Endothelial cell of umbilical vein (primary cell): ENCODE data around the gene CPLX1. TPM values are rescaled to one million over a fixed set of nuclear protein-coding genes. Genes with fewer than 3 reads are reported as not detected.

Experiments used
- BruUV-seq: library from RNA; stranded (reverse); fragments of 400-500 nt; replicated peaks from 2 replicates; lab custom pipeline; 2021; lab: Mats Ljungman, UMichigan
- CTCF ChIA-PET: fragments of 300-600, 350-600 bp; sonication (Branson Sonifier 250); formaldehyde crosslinking; loops from one replicate; lab custom pipeline; 2021; ENCODE audit warnings: antibody characterized with exemption, inconsistent platforms; lab: Charles Lee
- POLR2A ChIA-PET: fragments of 300-600, 350-600 bp; sonication (Branson Sonifier 250); formaldehyde crosslinking; loops from one replicate; lab custom pipeline; 2021; ENCODE audit warnings: antibody characterized with exemption, inconsistent platforms; lab: Charles Lee
- DNase-seq: peaks from one replicate; pipeline ENCODE4 v3.0.0-alpha.2; 2011; ENCODE audit warnings: low read depth, low spot score
- FAIRE-seq: peaks from 2 replicates; lab custom pipeline; 2011; peaks lifted over from hg19 to GRCh38; lab: Jason Lieb, UNC
- H2AFZ ChIP-seq: 2 replicates; pipeline ENCODE4 v1.6.0; 2012; ENCODE audit warnings: low read depth, low read length, control low read depth, inconsistent platforms
- H3K27ac ChIP-seq: 2 replicates; pipeline ENCODE4 v1.5.1; 2011; ENCODE audit warnings: low read depth, mild to moderate bottlenecking, control low read depth, low read length, moderate library complexity; ENCODE audit not compliant: insufficient read depth
- H3K27me3 ChIP-seq, 2 experiments: 2 replicates each; pipeline versions ENCODE4 v1.6.0 to v1.6.1; 2011; ENCODE audit warnings: low read length in 2 of 2, mixed read lengths in 1 of 2; ENCODE audit not compliant: control insufficient read depth in 2 of 2, insufficient read depth in 2 of 2
- H3K36me3 ChIP-seq, 2 experiments: 2 replicates in 1 of 2; 3 replicates in 1 of 2; pipeline ENCODE4 v1.5.1; 2011; ENCODE audit warnings: low read length in 2 of 2, mild to moderate bottlenecking in 1 of 2, moderate library complexity in 1 of 2; ENCODE audit not compliant: control insufficient read depth in 2 of 2, insufficient read depth in 2 of 2; ENCODE audit errors: extremely low read depth in 1 of 2
- H3K4me1 ChIP-seq: 3 replicates; pipeline ENCODE4 v1.5.1; 2011; ENCODE audit warnings: mild to moderate bottlenecking, low read length; ENCODE audit not compliant: control insufficient read depth, insufficient read depth; ENCODE audit errors: extremely low read depth
- H3K4me2 ChIP-seq: 2 replicates; pipeline ENCODE4 v1.6.1; 2011; ENCODE audit warnings: low read length, control low read depth, mixed read lengths; ENCODE audit not compliant: insufficient read depth
- H3K4me3 ChIP-seq, 3 experiments: fragments of 200-600 bp in 1 of 3; sonication (generic), shearing (Covaris generic) in 1 of 3; replicated peaks in 1 of 3; 2 replicates each; pipeline ENCODE4 v1.5.1; 2011 to 2016; ENCODE audit warnings: control low read depth in 3 of 3, low read length in 3 of 3, mild to moderate bottlenecking in 2 of 3, inconsistent platforms in 1 of 3, low read depth in 1 of 3, moderate library complexity in 1 of 3; ENCODE audit not compliant: insufficient read depth in 1 of 3
- H3K79me2 ChIP-seq: 2 replicates; pipeline ENCODE4 v1.6.0; 2012; ENCODE audit warnings: low read length, inconsistent platforms; ENCODE audit not compliant: control insufficient read depth, insufficient read depth
- H3K9ac ChIP-seq: replicated peaks from 2 replicates; pipeline ENCODE3; 2011; ENCODE audit warnings: low read length, control low read depth; ENCODE audit not compliant: insufficient read depth; ENCODE audit errors: extremely low read depth
- H3K9me1 ChIP-seq: replicated peaks from 3 replicates; pipeline ENCODE4 v1.6.0; 2011; ENCODE audit warnings: mild to moderate bottlenecking, low read length; ENCODE audit not compliant: control insufficient read depth, insufficient read depth; ENCODE audit errors: extremely low read depth
- H3K9me3 ChIP-seq: replicated peaks from 2 replicates; pipeline ENCODE4 v1.5.1; 2012; ENCODE audit warnings: low read length, inconsistent platforms; ENCODE audit not compliant: control insufficient read depth, insufficient read depth
- H4K20me1 ChIP-seq: replicated peaks from 2 replicates; pipeline ENCODE3; 2011; ENCODE audit warnings: mild to moderate bottlenecking, low read length; ENCODE audit not compliant: control insufficient read depth, insufficient read depth; ENCODE audit errors: extremely low read depth
- EZH2 ChIP-seq: IDR thresholded peaks from 2 replicates; pipeline ENCODE4 v1.6.1; 2012; ENCODE audit warnings: borderline replicate concordance, low read depth, mild to moderate bottlenecking, moderate library complexity, low read length, inconsistent platforms; ENCODE audit not compliant: severe bottlenecking
- FOS ChIP-seq: IDR thresholded peaks from 2 replicates; pipeline ENCODE4 v1.6.1; 2011; ENCODE audit warnings: mild to moderate bottlenecking, low read length, moderate library complexity, borderline replicate concordance; ENCODE audit not compliant: insufficient read depth
- GATA2 ChIP-seq: IDR thresholded peaks from 2 replicates; pipeline ENCODE4 v1.7.0; 2011; ENCODE audit warnings: low read depth, mild to moderate bottlenecking, moderate library complexity, mixed read lengths, low read length; ENCODE audit not compliant: insufficient read length, insufficient read depth
- JUN ChIP-seq: IDR thresholded peaks from 2 replicates; pipeline ENCODE4 v1.6.1; 2011; ENCODE audit warnings: borderline replicate concordance, low read depth; ENCODE audit not compliant: insufficient read length, insufficient read depth
- MYC ChIP-seq: IDR thresholded peaks from one replicate; pipeline ENCODE4 v1.6.1; 2011; ENCODE audit warnings: mild to moderate bottlenecking, low read depth, low read length
- POLR2A ChIP-seq: IDR thresholded peaks from 2 replicates; pipeline ENCODE4 v1.6.1; 2012; ENCODE audit warnings: low read depth, mild to moderate bottlenecking, control low read depth, low read length
- POLR2AphosphoS5 ChIP-seq: IDR thresholded peaks from 2 replicates; pipeline ENCODE4 v1.6.1; 2012; ENCODE audit warnings: low read depth, mild to moderate bottlenecking, control low read depth, low read length, moderate library complexity; ENCODE audit not compliant: insufficient read depth
- dilution Hi-C: fragments of 300-500 bp; cut with MboI; formaldehyde crosslinking; loops from one replicate; pipeline ENCODE4 v1.15.0; 2019; ENCODE audit warnings: low sequenced_read_pairs; ENCODE audit not compliant: extremely low pct_ligation_motif_present
- intact Hi-C: fragments of 100-400 bp; cut with micrococcal nuclease; formaldehyde crosslinking; loops from one replicate; pipeline ENCODE4 v1.10.0; 2022
- polyA plus RNA-seq, 4 experiments: library from polyadenylated mRNA; depleted of rRNA in 3 of 4; stranded (reverse) in 3 of 4; unstranded in 1 of 4; fragments of >200 nt; gene quantifications; 2 replicates each; pipeline versions ENCODE4 v1.2.1 to v1.2.3, GENCODE V29; 2011 to 2012; ENCODE audit warnings: missing spikeins in 1 of 4
- total RNA-seq: library from RNA; stranded (reverse); gene quantifications from 2 replicates; pipeline ENCODE4 v1.2.3, GENCODE V29; 2021
- TF ChIP-seq, protein P1 (sequence below): IDR thresholded peaks from 2 replicates; pipeline ENCODE4 v1.6.1; 2011; ENCODE audit not compliant: insufficient read depth, insufficient read length
- TF ChIP-seq, protein P2 (sequence below), 2 donors: IDR thresholded peaks; 1 replicate in 1 of 2; 2 replicates in 1 of 2; pipeline ENCODE4 v1.5.1; 2011; ENCODE audit warnings: low read length in 2 of 2, mild to moderate bottlenecking in 2 of 2, moderate library complexity in 2 of 2, control low read depth in 1 of 2, inconsistent platforms in 1 of 2, low read depth in 1 of 2; ENCODE audit not compliant: insufficient read depth in 1 of 2; ENCODE audit errors: extremely low read depth in 1 of 2

The CPLX1 gene
- total and polyA plus RNA-seq, 2 donors (not counting 3 experiments of a cell fraction or from before 2014, with no cell fraction given), result 1.0 to 1.8 TPM

DNA sequence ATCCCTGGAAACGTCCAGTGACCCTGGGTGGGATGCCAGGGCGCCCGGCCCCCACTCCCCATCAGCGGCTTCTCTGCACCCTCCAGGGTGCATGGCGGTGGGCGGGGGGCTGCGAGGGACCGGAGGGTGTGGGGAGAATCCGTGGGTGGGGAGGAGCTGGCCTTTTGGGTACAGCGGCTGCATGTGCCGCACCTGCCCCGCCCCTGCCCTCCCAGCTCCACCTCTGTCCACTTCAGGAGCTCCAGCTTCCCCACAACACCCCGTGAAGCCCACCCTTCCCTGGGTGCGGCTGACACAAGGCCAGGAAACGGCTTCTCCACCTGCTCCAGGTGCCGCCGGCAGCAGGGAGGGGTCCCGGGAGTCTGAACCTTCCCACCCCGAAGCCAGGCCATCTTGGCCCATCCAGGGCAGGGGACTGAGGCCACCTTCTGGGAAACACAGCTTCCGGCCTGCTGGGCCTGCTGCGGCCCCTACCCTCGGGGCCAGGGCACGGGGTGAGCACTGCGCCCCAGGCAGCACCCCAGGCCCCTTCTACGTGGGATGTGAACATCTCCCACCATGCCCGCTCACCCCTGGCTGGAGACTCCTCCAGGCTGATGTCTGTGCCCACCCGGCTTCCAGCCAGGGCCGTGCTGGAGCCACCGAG, 34.6 kb downstream of the CPLX1 start:
- H3K79me2 ChIP-seq, result no peaks in the 10 kb centered on the region
- no TSS peak for BruUV-seq
- peaks cover 4% of the 10 kb centered on the region for H3K4me1 ChIP-seq
- no peak overlapping the region for H2AFZ ChIP-seq
- H3K27me3 ChIP-seq, result peaks cover 27 to 39% of the 10 kb centered on the region in 2 experiments
- intact Hi-C loops, result no loop called here
- no peaks in the 10 kb centered on the region for H4K20me1 ChIP-seq
- no peak for TF ChIP-seq POLR2AphosphoS5
- no peak for TF ChIP-seq MYC
- no peak for TF ChIP-seq JUN
- TF ChIP-seq, protein P1, sequence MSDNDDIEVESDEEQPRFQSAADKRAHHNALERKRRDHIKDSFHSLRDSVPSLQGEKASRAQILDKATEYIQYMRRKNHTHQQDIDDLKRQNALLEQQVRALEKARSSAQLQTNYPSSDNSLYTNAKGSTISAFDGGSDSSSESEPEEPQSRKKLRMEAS, result no peak
- TF ChIP-seq EZH2, result no peak
- TF ChIP-seq POLR2A, result no peak
- TF ChIP-seq FOS, result no peak
- TF ChIP-seq, protein P2, sequence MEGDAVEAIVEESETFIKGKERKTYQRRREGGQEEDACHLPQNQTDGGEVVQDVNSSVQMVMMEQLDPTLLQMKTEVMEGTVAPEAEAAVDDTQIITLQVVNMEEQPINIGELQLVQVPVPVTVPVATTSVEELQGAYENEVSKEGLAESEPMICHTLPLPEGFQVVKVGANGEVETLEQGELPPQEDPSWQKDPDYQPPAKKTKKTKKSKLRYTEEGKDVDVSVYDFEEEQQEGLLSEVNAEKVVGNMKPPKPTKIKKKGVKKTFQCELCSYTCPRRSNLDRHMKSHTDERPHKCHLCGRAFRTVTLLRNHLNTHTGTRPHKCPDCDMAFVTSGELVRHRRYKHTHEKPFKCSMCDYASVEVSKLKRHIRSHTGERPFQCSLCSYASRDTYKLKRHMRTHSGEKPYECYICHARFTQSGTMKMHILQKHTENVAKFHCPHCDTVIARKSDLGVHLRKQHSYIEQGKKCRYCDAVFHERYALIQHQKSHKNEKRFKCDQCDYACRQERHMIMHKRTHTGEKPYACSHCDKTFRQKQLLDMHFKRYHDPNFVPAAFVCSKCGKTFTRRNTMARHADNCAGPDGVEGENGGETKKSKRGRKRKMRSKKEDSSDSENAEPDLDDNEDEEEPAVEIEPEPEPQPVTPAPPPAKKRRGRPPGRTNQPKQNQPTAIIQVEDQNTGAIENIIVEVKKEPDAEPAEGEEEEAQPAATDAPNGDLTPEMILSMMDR (IDR thresholded peaks at IDR 0.05; ENCODE audit: extremely low read depth in 1 of 2, insufficient read depth in 1 of 2, low read depth in 1 of 2, low read length in 2 of 2), result no peak
- TF ChIP-seq GATA2, result no peak
- DNase-seq (no peak), FAIRE-seq (no peak)
- H3K4me2 ChIP-seq, result no peak overlapping the region
- no peaks in the 10 kb centered on the region for H3K9me1 ChIP-seq
- ChIA-PET CTCF (no interaction called here), POLR2A (no interaction called here)
- H3K36me3 ChIP-seq, result no peaks in the 10 kb centered on the region
- H3K9me3 ChIP-seq, result no peaks in the 10 kb centered on the region
- no peak overlapping the region for H3K27ac ChIP-seq
- dilution Hi-C loops, result no loop called here
- H3K4me3 ChIP-seq, result no peak overlapping the region
- no peak overlapping the region for H3K9ac ChIP-seq
